ENCODE results near the gene EGLN1.
"Not testable (repeated sequence)": the region's sequence is repeated elsewhere in the genome, so short reads cannot be mapped to it uniquely, and the experiment has no call there.

Gene EGLN1

GRCh38 chr1:231363624-231364023 is 58.5 kb downstream of the EGLN1 start:
- DNase-seq (ENCODE audit: low spot score), result no peak

GRCh38 chr1:231362325-231362724 is 59.8 kb downstream of the EGLN1 start:
- DNase-seq (ENCODE audit: low spot score), result no peak

GRCh38 chr1:231359113-231359512 is 63.0 kb downstream of the EGLN1 start:
- DNase-seq (ENCODE audit: low spot score), result peak; percentile 86

- peak; percentile 67 for DNase-seq (ENCODE audit: low spot score)
Measured at GRCh38 chr1:231357831-231358354, 64.2 kb downstream of the EGLN1 start.

GRCh38 chr1:231357187-231357772 is 64.8 kb downstream of the EGLN1 start:
- DNase-seq (ENCODE audit: low spot score), result no peak

- DNase-seq (ENCODE audit: low spot score), result no peak
Measured at GRCh38 chr1:231355171-231355570, 66.9 kb downstream of the EGLN1 start.

GRCh38 chr1:231354330-231355020 is 67.6 kb downstream of the EGLN1 start:
- no peak for DNase-seq (ENCODE audit: low spot score)

GRCh38 chr1:231353086-231353485 is 69.0 kb downstream of the EGLN1 start:
- no peak for DNase-seq (ENCODE audit: low spot score)

GRCh38 chr1:231351816-231352215 is 70.3 kb downstream of the EGLN1 start:
- no peak for DNase-seq (ENCODE audit: low spot score)

- not testable (repeated sequence) for DNase-seq (ENCODE audit: low spot score)
Measured at GRCh38 chr1:231348856-231349255, 73.2 kb downstream of the EGLN1 start.

- DNase-seq (ENCODE audit: low spot score), result no peak
Measured at GRCh38 chr1:231348442-231348841, 73.6 kb downstream of the EGLN1 start.

- DNase-seq (ENCODE audit: low spot score), result no peak
Measured at GRCh38 chr1:231347961-231348360, 74.1 kb downstream of the EGLN1 start.

GRCh38 chr1:231340328-231341013 is 81.6 kb downstream of the EGLN1 start:
- DNase-seq (ENCODE audit: low spot score), result no peak

GRCh38 chr1:231338270-231339128 is 83.6 kb downstream of the EGLN1 start, which contains the start of gene SPRTN:
TSS of gene SPRTN (plus strand) at chr1:231338293. CDS start at chr1:231338384, 91 bp downstream.
- DNase-seq (ENCODE audit: low spot score), result peak; percentile 93

GRCh38 chr1:231337472-231338269 is 84.4 kb downstream of the EGLN1 start, which contains the start of gene EXOC8:
TSS of gene EXOC8 (minus strand) at chr1:231337852. CDS start at chr1:231337745, 107 bp downstream.
- peak; percentile 100 for DNase-seq (ENCODE audit: low spot score)

GRCh38 chr1:231337043-231337471 is 85.0 kb downstream of the EGLN1 start:
- DNase-seq (ENCODE audit: low spot score), result no peak

GRCh38 chr1:231335663-231336602 is 86.2 kb downstream of the EGLN1 start:
- DNase-seq (ENCODE audit: low spot score), result no peak

- DNase-seq (ENCODE audit: low spot score), result no peak
Measured at GRCh38 chr1:231334952-231335351, 87.1 kb downstream of the EGLN1 start.

GRCh38 chr1:231334079-231334666 is 87.9 kb downstream of the EGLN1 start:
- no peak for DNase-seq (ENCODE audit: low spot score)
